CD14-positive monocyte (primary cell): ENCODE results near the gene HMBS. TPM values are rescaled to one million over a fixed set of nuclear protein-coding genes. Genes with fewer than 3 reads are reported as not detected.
"Not testable (repeated sequence)": the region's sequence is repeated elsewhere in the genome, so short reads cannot be mapped to it uniquely, and the experiment has no call there.

Source experiments
- DNase-seq, 3 donors: peaks; one replicate each; pipeline ENCODE4 v3.0.0-alpha.2; 2011 to 2022
- H2AFZ ChIP-seq: 2 replicates; pipeline ENCODE4 v1.6.0; 2012; ENCODE audit warnings: mild to moderate bottlenecking, low read depth, low read length, inconsistent platforms; ENCODE audit not compliant: insufficient read depth, poor library complexity, severe bottlenecking
- H3K27ac ChIP-seq, 2 donors: 1 replicate in 1 of 2; 2 replicates in 1 of 2; pipeline ENCODE4 v1.5.1; 2012 to 2013; ENCODE audit warnings: low read length in 2 of 2, control low read depth in 1 of 2, inconsistent platforms in 1 of 2, low read depth in 1 of 2, mild to moderate bottlenecking in 1 of 2
- H3K27me3 ChIP-seq, 2 donors: one replicate each; pipeline versions ENCODE4 v1.6.0 to v1.6.1; 2011 to 2013; ENCODE audit warnings: low read length in 2 of 2; ENCODE audit not compliant: control insufficient read depth in 2 of 2, insufficient read depth in 2 of 2
- H3K36me3 ChIP-seq, 2 donors: replicated peaks in 1 of 2; 1 replicate in 1 of 2; 2 replicates in 1 of 2; pipeline versions ENCODE4 v1.5.1 to v1.6.1; 2012 to 2013; ENCODE audit warnings: low read length in 2 of 2, control low read depth in 1 of 2, inconsistent platforms in 1 of 2, mild to moderate bottlenecking in 1 of 2; ENCODE audit not compliant: insufficient read depth in 2 of 2, control insufficient read depth in 1 of 2
- H3K4me1 ChIP-seq, 2 donors: 1 replicate in 1 of 2; 2 replicates in 1 of 2; pipeline versions ENCODE4 v1.5.1 to v1.6.1; 2012 to 2013; ENCODE audit warnings: low read length in 2 of 2, control low read depth in 1 of 2, inconsistent platforms in 1 of 2, mild to moderate bottlenecking in 1 of 2, moderate library complexity in 1 of 2; ENCODE audit not compliant: insufficient read depth in 2 of 2, control insufficient read depth in 1 of 2
- H3K4me2 ChIP-seq: replicated peaks from 2 replicates; pipeline ENCODE3; 2012; ENCODE audit warnings: low read length, moderate library complexity, mild to moderate bottlenecking; ENCODE audit not compliant: poor library complexity, severe bottlenecking; ENCODE audit errors: extremely low read depth
- H3K4me3 ChIP-seq, 3 experiments: fragments of 200-600 bp in 1 of 3; sonication (generic) in 1 of 3; replicated peaks in 1 of 3; 1 replicate in 2 of 3; 2 replicates in 1 of 3; pipeline ENCODE4 v1.5.1; 2011 to 2013; ENCODE audit warnings: low read length in 3 of 3, mild to moderate bottlenecking in 3 of 3, control low read depth in 2 of 3, low read depth in 2 of 3, inconsistent platforms in 1 of 3, moderate library complexity in 1 of 3
- H3K79me2 ChIP-seq: 2 replicates; pipeline ENCODE4 v1.6.0; 2012; ENCODE audit warnings: mild to moderate bottlenecking, control low read depth, inconsistent platforms, low read length, moderate library complexity; ENCODE audit not compliant: insufficient read depth
- H3K9ac ChIP-seq: 2 replicates; pipeline ENCODE4 v1.6.0; 2017; ENCODE audit warnings: low read length, mild to moderate bottlenecking; ENCODE audit not compliant: insufficient read depth, poor library complexity, severe bottlenecking
- H3K9me3 ChIP-seq, 2 donors: replicated peaks in 1 of 2; 1 replicate in 1 of 2; 2 replicates in 1 of 2; pipeline versions ENCODE4 v1.5.1 to v1.6.1; 2012 to 2013; ENCODE audit warnings: low read length in 2 of 2, control low read depth in 1 of 2; ENCODE audit not compliant: control insufficient read depth in 1 of 2, insufficient read depth in 1 of 2
- H4K20me1 ChIP-seq: 2 replicates; pipeline ENCODE4 v1.6.0; 2012; ENCODE audit warnings: mild to moderate bottlenecking, low read length, control low read depth, moderate library complexity; ENCODE audit not compliant: insufficient read depth
- H3K27ac Mint-ChIP-seq, 7 donors: one replicate each; pipeline ENCODE4 v1.8.0; 2020; ENCODE audit warnings: mild to moderate bottlenecking in 7 of 7, mixed read lengths in 7 of 7, moderate library complexity in 6 of 7, inconsistent platforms in 2 of 7
- H3K27me3 Mint-ChIP-seq, 3 donors: one replicate each; pipeline ENCODE4 v1.8.0; 2021 to 2022; ENCODE audit warnings: low read depth in 3 of 3, mild to moderate bottlenecking in 3 of 3, mixed read lengths in 3 of 3, moderate library complexity in 3 of 3, inconsistent platforms in 1 of 3
- H3K36me3 Mint-ChIP-seq, 2 donors: one replicate each; pipeline ENCODE4 v1.8.0; 2020; ENCODE audit warnings: mixed read lengths in 2 of 2, inconsistent platforms in 1 of 2, mild to moderate bottlenecking in 1 of 2
- H3K4me1 Mint-ChIP-seq: one replicate; pipeline ENCODE4 v1.8.0; 2020; ENCODE audit warnings: mild to moderate bottlenecking, mixed read lengths
- H3K4me3 Mint-ChIP-seq, 2 donors: one replicate each; pipeline ENCODE4 v1.8.0; 2020; ENCODE audit warnings: mild to moderate bottlenecking in 2 of 2, mixed read lengths in 2 of 2, moderate library complexity in 1 of 2
- H3K9me3 Mint-ChIP-seq, 7 donors: one replicate each; pipeline ENCODE4 v1.8.0; 2020 to 2022; ENCODE audit warnings: mixed read lengths in 7 of 7, mild to moderate bottlenecking in 6 of 7, moderate library complexity in 6 of 7, inconsistent platforms in 2 of 7
- WGBS: methylation state at CpG from one replicate; pipeline ENCODE4 v1.1.5; 2013; ENCODE audit warnings: missing lambda C conversion rate; ENCODE audit not compliant: insufficient coverage; 5-methylcytosine and 5-hydroxymethylcytosine counted together
- intact Hi-C, 2 donors: fragments of 100-400 bp; cut with micrococcal nuclease; formaldehyde crosslinking; loops; one replicate each; pipeline versions ENCODE4 v1.15.0 to v1.15.1; 2023
- polyA plus RNA-seq, 3 donors: library from polyadenylated mRNA; depleted of rRNA in 1 of 3; unstranded in 2 of 3; stranded (reverse) in 1 of 3; fragments of 300-500 nt in 2 of 3; fragments of >200 nt in 1 of 3; fragmentation: Illumina TruSeq in 2 of 3; gene quantifications; 1 replicate in 2 of 3; 2 replicates in 1 of 3; pipeline ENCODE4 v1.2.3, GENCODE V29; 2012 to 2021
- TF ChIP-seq, protein P1 (sequence below): fragments of 200-600 bp; IDR thresholded peaks from one replicate; pipeline ENCODE4 v1.8.0; 2022; ENCODE audit warnings: antibody characterized with exemption, mild to moderate bottlenecking

HMBS gene
- polyA plus RNA-seq, 3 donors: 21.1 to 26.4 (median 25.2) TPM

DNA sequence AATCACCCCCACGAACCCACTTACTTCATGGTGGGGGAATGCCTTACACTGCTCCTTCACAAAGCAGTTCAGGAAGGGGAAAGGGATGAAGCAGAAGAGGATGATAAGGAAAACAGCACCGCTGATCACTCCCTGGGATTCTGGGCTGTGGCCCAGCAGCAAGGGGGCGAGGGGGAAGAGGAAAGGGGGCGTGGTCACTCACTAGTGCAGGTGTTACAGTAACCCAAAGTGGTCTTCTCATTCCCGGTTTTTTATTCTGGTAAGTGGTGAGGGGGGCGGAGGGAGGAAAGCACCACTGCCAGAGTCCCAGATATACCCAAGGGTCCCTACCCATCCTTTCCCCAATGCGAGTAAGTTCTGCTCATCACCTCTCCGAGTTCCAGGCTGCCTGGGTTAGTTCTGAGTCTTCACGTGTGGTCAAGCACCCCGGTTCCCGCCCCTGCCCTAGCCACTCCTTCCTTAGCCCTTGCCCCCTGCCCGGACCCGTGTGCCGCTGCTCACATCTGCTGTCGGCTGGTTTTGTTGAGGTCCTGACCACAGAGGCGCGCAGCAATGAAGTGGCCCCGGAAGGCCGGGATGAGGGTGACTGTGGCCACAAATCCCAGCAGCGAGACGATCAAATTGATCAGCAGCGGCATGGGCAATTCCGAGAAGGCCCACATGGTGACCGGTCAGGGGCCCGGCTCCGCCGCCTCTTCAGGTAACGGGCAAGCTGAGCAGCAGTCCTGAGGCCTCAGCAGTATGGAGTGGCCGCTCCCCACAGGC lies 16.5 kb downstream of the HMBS start:
- H3K27ac Mint-ChIP-seq: peak overlapping the region; percentile 96 to 99 (median 99)
- Histone ChIP-seq H3K4me3 (peak overlapping the region; percentile 80 to 91 (median 87)), H3K36me3 (peaks cover 18 to 28% of the 10 kb centered on the region in 2 donors), H3K27me3 (no peaks in the 10 kb centered on the region), H3K27ac (peak overlapping the region; percentile 76 to 91), H3K79me2 (peaks cover 45% of the 10 kb centered on the region), H3K4me2 (peak overlapping the region; percentile 95), H3K4me1 (peaks cover 37 to 49% of the 10 kb centered on the region in 2 donors), H4K20me1 (peaks cover 10% of the 10 kb centered on the region), H2AFZ (peak overlapping the region; percentile 94), H3K9me3 (no peaks in the 10 kb centered on the region), H3K9ac (peak overlapping the region; percentile 81)
- peaks cover 25 to 31% of the 10 kb centered on the region in 2 donors for H3K36me3 Mint-ChIP-seq
- DNase-seq: peak in 1 of 3 donors; percentile 18
- peak overlapping the region; percentile 90 to 98 for H3K4me3 Mint-ChIP-seq
- TF ChIP-seq, protein P1, sequence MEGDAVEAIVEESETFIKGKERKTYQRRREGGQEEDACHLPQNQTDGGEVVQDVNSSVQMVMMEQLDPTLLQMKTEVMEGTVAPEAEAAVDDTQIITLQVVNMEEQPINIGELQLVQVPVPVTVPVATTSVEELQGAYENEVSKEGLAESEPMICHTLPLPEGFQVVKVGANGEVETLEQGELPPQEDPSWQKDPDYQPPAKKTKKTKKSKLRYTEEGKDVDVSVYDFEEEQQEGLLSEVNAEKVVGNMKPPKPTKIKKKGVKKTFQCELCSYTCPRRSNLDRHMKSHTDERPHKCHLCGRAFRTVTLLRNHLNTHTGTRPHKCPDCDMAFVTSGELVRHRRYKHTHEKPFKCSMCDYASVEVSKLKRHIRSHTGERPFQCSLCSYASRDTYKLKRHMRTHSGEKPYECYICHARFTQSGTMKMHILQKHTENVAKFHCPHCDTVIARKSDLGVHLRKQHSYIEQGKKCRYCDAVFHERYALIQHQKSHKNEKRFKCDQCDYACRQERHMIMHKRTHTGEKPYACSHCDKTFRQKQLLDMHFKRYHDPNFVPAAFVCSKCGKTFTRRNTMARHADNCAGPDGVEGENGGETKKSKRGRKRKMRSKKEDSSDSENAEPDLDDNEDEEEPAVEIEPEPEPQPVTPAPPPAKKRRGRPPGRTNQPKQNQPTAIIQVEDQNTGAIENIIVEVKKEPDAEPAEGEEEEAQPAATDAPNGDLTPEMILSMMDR: no peak
- intact Hi-C loops: loop anchor here (2.0 to 5.0 kb wide), 3 partner anchors 16 to 84 kb away; partner anchors contain the start of genes VPS11 (in 2 of the 2), HMBS (in 1 of the 2), RPS25 (in 1 of the 2) and TRAPPC4 (in 1 of the 2)
- H3K4me1 Mint-ChIP-seq: peaks cover 49% of the 10 kb centered on the region
- peaks cover 0 to 2% (median 0%) of the 10 kb centered on the region in 7 donors for H3K9me3 Mint-ChIP-seq
- WGBS: under 1% methylated on average over 24 of the region's 29 CpGs
- no peaks in the 10 kb centered on the region for H3K27me3 Mint-ChIP-seq

DNA sequence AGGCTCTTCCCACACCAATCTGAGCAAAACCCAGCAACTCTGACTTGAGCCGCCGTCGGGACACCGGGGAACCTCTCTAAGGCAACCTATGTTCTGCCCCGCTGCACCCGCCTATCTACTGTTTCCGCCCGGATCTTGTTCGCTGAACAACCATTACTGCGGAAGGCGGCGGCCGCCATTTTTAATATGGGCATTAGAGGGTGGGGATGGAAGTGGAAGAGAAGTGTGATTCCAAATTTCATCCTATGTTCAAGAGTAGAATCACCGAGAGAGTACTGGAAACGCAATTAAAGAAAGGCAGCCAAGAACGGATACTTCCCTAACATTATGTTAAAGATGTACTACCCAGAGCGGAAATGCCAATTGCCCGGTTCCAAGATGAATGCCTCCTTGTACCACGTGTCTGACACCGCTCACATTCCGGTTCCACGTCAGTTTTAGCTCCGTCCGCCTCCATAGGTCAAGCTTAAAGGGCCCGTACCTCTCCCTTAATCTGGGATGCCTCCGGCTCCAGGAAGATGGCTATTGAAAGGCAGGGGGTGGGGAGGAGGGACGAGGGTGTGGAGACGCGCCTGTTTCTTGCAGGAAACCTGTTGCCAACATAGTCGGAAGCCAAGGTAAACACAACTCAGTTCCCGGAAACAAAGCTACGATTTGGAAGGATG lies 17.2 kb downstream of the HMBS start, which contains the start of gene DPAGT1:
DPAGT1 (minus strand) TSS at position 95 of the 665 bp plus-strand sequence. CDS start 198 bp downstream, outside the sequence.
- Histone ChIP-seq H3K27ac (peak within 1 kb of the TSS; percentile 76 to 91), H3K4me3 (peak within 1 kb of the TSS; percentile 80 to 91 (median 87)), H3K9ac (peak within 1 kb of the TSS; percentile 81), H3K4me2 (peak within 1 kb of the TSS; percentile 95), H2AFZ (peak within 1 kb of the TSS; percentile 94), H3K79me2 (peaks cover 45% of the 10 kb centered on the region), H3K9me3 (no peaks in the 10 kb centered on the region), H3K36me3 (peaks cover 13 to 22% of the 10 kb centered on the region in 2 donors), H4K20me1 (peaks cover 10% of the 10 kb centered on the region), H3K27me3 (no peaks in the 10 kb centered on the region), H3K4me1 (peaks cover 44 to 56% of the 10 kb centered on the region in 2 donors)
- peak within 1 kb of the TSS; percentile 90 to 98 for H3K4me3 Mint-ChIP-seq
- H3K27me3 Mint-ChIP-seq: no peaks in the 10 kb centered on the region
- DNase-seq: peak; percentile 82 to 86 (median 85)
- intact Hi-C loops: loop anchor here (2.0 to 5.0 kb wide), 3 partner anchors 17 to 85 kb away; partner anchors contain the start of genes VPS11 (in 2 of the 2), HMBS (in 1 of the 2), RPS25 (in 1 of the 2) and TRAPPC4 (in 1 of the 2)
- H3K36me3 Mint-ChIP-seq: peaks cover 20 to 24% of the 10 kb centered on the region in 2 donors
- WGBS: 0% methylated on average over 15 of the region's 32 CpGs
- peaks cover 0 to 2% (median 0%) of the 10 kb centered on the region in 7 donors for H3K9me3 Mint-ChIP-seq
- TF ChIP-seq, protein P1: no peak
- peak within 1 kb of the TSS; percentile 96 to 99 (median 99) for H3K27ac Mint-ChIP-seq
- peaks cover 52% of the 10 kb centered on the region for H3K4me1 Mint-ChIP-seq

DNA sequence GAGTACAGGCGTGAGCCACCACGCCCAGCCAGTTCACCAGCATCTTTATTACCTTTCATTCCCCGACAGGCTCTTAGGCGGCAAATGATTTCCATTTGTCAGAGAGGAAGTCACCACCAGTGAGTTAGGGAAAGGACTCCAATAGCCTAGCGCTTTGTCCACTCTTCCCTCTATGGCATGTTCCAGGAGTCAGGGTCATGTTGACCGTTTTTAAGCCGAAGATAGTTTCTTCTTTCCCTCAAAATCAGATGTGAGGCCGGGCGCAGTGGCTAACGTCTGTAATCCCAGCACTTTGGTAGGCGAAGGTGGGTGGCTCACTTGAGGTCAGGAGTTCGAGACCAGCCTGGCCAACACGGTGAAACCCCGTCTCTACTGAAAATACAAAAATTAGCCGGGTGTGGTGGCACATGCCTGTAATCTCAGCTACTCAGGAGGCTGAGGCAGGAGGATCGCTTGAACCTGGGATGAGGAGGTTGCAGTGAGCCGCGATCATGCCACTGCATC lies 18.5 kb downstream of the HMBS start:
- 95% methylated on average over 10 of the region's 18 CpGs for WGBS
- DNase-seq, H2AFZ ChIP-seq, H3K27me3 ChIP-seq, H3K36me3 ChIP-seq, H3K27me3 Mint-ChIP-seq, H3K9me3 Mint-ChIP-seq, H3K9me3 ChIP-seq, H3K9ac ChIP-seq, H3K4me2 ChIP-seq: not testable (repeated sequence)
- H3K36me3 Mint-ChIP-seq: peaks cover 8 to 10% of the 10 kb centered on the region in 2 donors
- peaks cover 45 to 64% of the 10 kb centered on the region in 2 donors for H3K4me1 ChIP-seq
- H3K4me3 ChIP-seq: peak overlapping the region in 1 of 3 experiments; percentile 91
- H3K27ac Mint-ChIP-seq: peak overlapping the region in 5 of 7 donors; percentile 45 to 99 (median 96)
- H3K27ac ChIP-seq: peak overlapping the region in 1 of 2 donors; percentile 76
- H3K79me2 ChIP-seq: peaks cover 51% of the 10 kb centered on the region
- peak overlapping the region in 1 of 2 donors; percentile 90 for H3K4me3 Mint-ChIP-seq
- peaks cover 56% of the 10 kb centered on the region for H3K4me1 Mint-ChIP-seq
- H4K20me1 ChIP-seq: peaks cover 19% of the 10 kb centered on the region
- intact Hi-C loops: loop anchor here (5.0 kb wide), 2 partner anchors 36 to 86 kb away; partner anchors contain the start of genes VPS11 (in 2 of the 2), RPS25 (in 1 of the 2) and TRAPPC4 (in 1 of the 2)
